ENCODE measurements around the gene ADAM12. TPM values are rescaled to one million over a fixed set of nuclear protein-coding genes. Genes with fewer than 3 reads are reported as not detected.

The ADAM12 gene
- total RNA-seq, 1 donor from 2014 or later, result 18.4 TPM

DNA sequence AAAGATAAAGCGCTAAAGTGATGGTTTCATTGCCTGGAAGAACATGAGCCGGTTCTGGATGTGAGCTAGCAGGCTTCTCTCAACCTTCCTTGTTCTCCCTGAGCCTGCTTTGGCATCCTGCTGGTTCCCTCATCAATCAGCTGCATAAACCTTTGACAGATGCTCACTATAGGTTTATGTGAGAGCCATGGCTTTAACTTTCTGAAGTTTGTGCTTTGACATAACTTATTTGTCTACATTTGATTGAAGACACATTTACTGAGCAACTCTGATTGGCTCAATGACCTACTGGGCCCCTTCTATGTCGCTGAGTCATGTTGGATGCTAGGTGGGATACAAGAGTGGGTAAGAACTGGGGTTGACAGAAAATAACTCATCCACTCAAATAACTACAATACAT lies 192.0 kb downstream of the ADAM12 start:
- peaks cover 13% of the 10 kb centered on the region for H3K36me3 Mint-ChIP-seq (ENCODE audit: unreplicated experiment)
- H3K27me3 Mint-ChIP-seq (ENCODE audit: unreplicated experiment), result peaks cover 2% of the 10 kb centered on the region
- no peak for DNase-seq
- TF ChIP-seq, protein P1, sequence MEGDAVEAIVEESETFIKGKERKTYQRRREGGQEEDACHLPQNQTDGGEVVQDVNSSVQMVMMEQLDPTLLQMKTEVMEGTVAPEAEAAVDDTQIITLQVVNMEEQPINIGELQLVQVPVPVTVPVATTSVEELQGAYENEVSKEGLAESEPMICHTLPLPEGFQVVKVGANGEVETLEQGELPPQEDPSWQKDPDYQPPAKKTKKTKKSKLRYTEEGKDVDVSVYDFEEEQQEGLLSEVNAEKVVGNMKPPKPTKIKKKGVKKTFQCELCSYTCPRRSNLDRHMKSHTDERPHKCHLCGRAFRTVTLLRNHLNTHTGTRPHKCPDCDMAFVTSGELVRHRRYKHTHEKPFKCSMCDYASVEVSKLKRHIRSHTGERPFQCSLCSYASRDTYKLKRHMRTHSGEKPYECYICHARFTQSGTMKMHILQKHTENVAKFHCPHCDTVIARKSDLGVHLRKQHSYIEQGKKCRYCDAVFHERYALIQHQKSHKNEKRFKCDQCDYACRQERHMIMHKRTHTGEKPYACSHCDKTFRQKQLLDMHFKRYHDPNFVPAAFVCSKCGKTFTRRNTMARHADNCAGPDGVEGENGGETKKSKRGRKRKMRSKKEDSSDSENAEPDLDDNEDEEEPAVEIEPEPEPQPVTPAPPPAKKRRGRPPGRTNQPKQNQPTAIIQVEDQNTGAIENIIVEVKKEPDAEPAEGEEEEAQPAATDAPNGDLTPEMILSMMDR (IDR thresholded peaks at IDR 0.05; ENCODE audit: partially characterized antibody, unreplicated experiment), result no peak
- H3K4me1 Mint-ChIP-seq (ENCODE audit: low read depth, unreplicated experiment), result no peaks in the 10 kb centered on the region
- H3K27ac Mint-ChIP-seq (ENCODE audit: unreplicated experiment), result no peak overlapping the region
- peaks cover 10% of the 10 kb centered on the region for H3K9me3 Mint-ChIP-seq (ENCODE audit: unreplicated experiment)
- no peak overlapping the region for H3K4me3 Mint-ChIP-seq (ENCODE audit: unreplicated experiment)

DNA sequence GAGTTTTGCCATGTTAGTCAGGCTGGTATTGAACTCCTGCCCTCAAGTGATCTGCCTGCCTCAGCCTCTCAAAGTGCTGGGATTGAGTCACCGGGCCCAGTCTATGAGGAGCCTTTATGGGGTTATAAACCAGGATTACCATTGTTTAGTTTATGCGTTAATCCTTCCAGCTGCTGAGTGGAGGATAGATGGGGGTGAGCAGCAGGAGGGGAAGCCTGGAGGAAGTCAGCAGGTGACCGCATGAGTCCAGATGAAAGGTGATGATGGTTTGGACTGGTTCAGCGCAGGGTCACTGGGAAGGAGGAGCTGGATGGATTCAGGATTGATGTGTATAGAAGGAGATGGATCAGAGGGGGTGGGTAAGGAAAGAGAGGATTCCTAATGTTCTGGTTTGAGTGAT lies 197.1 kb downstream of the ADAM12 start:
- H3K27ac Mint-ChIP-seq (ENCODE audit: unreplicated experiment), result no peak overlapping the region
- H3K4me1 Mint-ChIP-seq (ENCODE audit: low read depth, unreplicated experiment), result peaks cover 11% of the 10 kb centered on the region
- no peaks in the 10 kb centered on the region for H3K36me3 Mint-ChIP-seq (ENCODE audit: unreplicated experiment)

DNA sequence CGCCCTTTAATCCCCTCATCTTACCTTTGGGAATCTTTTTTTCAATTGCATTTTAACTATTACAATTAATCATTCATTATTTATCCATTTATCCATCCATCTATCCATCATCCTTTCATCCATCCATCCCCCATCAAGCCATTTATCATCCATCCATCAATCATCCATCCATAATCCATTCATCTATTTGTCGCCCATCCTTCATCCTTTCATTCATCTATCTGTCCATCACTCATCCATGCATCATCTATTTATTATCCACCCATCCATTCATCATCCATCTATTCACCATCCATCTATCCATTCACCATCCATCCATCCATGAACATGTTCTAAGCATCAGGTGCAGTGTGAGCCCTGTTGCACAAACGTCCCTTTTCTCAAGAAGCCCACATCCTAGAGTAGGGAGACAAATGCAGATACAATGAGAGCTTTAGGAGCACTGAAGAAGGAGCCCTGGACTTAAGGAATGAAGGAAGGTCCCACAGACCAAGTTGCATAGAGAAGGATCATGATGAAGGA lies 199.5 kb downstream of the ADAM12 start:
- no peaks in the 10 kb centered on the region for H3K36me3 Mint-ChIP-seq (ENCODE audit: unreplicated experiment)
- no peak overlapping the region for H3K27ac Mint-ChIP-seq (ENCODE audit: unreplicated experiment)
- DNase-seq, result no peak
- peaks cover 10% of the 10 kb centered on the region for H3K9me3 Mint-ChIP-seq (ENCODE audit: unreplicated experiment)
- TF ChIP-seq, protein P1 (IDR thresholded peaks at IDR 0.05; ENCODE audit: partially characterized antibody, unreplicated experiment), result no peak
- H3K27me3 Mint-ChIP-seq (ENCODE audit: unreplicated experiment), result peaks cover 4% of the 10 kb centered on the region
- H3K4me1 Mint-ChIP-seq (ENCODE audit: low read depth, unreplicated experiment), result peaks cover 21% of the 10 kb centered on the region
- no peak overlapping the region for H3K4me3 Mint-ChIP-seq (ENCODE audit: unreplicated experiment)

More for the DNA sequence above, 197.1 kb downstream of the ADAM12 start:
- H3K9me3 Mint-ChIP-seq (ENCODE audit: unreplicated experiment), result peaks cover 7% of the 10 kb centered on the region
- H3K4me3 Mint-ChIP-seq (ENCODE audit: unreplicated experiment), result no peak overlapping the region
- TF ChIP-seq, protein P1 (IDR thresholded peaks at IDR 0.05; ENCODE audit: partially characterized antibody, unreplicated experiment), result no peak
- DNase-seq, result no peak
- H3K27me3 Mint-ChIP-seq (ENCODE audit: unreplicated experiment), result peaks cover 4% of the 10 kb centered on the region

DNA sequence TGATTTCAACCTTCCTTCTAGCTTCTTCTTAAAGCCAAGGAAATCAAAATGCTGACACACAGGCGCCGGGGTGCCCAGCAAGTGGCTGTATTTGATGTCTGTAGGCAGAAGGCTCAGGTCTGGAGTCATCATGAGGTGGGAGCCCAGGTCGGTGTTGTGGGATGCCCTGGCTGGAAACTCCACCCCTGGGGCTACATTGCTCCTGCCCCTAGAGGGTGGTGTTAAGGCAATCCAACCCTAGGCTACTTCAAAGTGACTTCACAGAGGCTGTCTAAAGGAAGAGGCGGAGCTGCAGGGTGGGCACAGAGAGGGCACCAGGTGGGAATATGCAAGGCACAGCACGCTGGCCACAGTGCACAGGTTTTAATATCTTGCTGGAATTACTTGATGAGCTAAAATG lies 200.9 kb downstream of the ADAM12 start:
- H3K27me3 Mint-ChIP-seq (ENCODE audit: unreplicated experiment), result peaks cover 4% of the 10 kb centered on the region
- no peak overlapping the region for H3K27ac Mint-ChIP-seq (ENCODE audit: unreplicated experiment)
- peaks cover 10% of the 10 kb centered on the region for H3K9me3 Mint-ChIP-seq (ENCODE audit: unreplicated experiment)
- no peak for DNase-seq
- H3K4me1 Mint-ChIP-seq (ENCODE audit: low read depth, unreplicated experiment), result peaks cover 23% of the 10 kb centered on the region
- TF ChIP-seq, protein P1 (IDR thresholded peaks at IDR 0.05; ENCODE audit: partially characterized antibody, unreplicated experiment), result no peak
- no peak overlapping the region for H3K4me3 Mint-ChIP-seq (ENCODE audit: unreplicated experiment)
- no peaks in the 10 kb centered on the region for H3K36me3 Mint-ChIP-seq (ENCODE audit: unreplicated experiment)

DNA sequence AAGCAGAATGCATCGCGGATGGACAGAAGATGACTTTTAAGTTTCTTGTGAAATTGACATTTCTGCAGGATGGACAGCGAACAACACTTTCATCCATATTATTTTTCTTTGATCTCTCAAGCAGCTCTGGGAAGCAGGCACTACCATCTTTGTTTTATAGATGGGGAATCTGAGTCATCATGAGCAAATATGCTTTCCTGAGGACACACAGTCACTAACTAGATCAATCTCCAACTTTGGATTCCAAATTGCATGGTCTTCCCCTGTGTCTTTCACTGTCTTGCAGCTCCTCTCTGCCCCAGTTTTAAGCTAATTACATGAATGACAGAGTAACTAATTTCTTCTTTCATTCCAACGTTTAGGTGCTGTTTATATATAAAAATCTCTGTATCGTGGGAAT lies 201.5 kb downstream of the ADAM12 start:
- no peak for DNase-seq
- Mint-ChIP-seq H3K9me3 (ENCODE audit: unreplicated experiment) (peaks cover 10% of the 10 kb centered on the region), H3K4me3 (ENCODE audit: unreplicated experiment) (no peak overlapping the region), H3K27ac (ENCODE audit: unreplicated experiment) (peak overlapping the region; percentile 39), H3K27me3 (ENCODE audit: unreplicated experiment) (peaks cover 4% of the 10 kb centered on the region), H3K36me3 (ENCODE audit: unreplicated experiment) (no peaks in the 10 kb centered on the region), H3K4me1 (ENCODE audit: low read depth, unreplicated experiment) (peaks cover 28% of the 10 kb centered on the region)
- TF ChIP-seq, protein P1 (IDR thresholded peaks at IDR 0.05; ENCODE audit: partially characterized antibody, unreplicated experiment), result no peak

Measured in glutamatergic neuron (in vitro differentiated cells).